GM18873 (cell line): ENCODE data around the gene FJX1.

Experiments used
- ATAC-seq: cut with Tn5 transposase; IDR thresholded peaks from one replicate; pipeline ENCODE4 v1.9.1; 2021; ENCODE audit warnings: mild to moderate bottlenecking, moderate library complexity, moderate number of reproducible peaks; ENCODE audit not compliant: unreplicated experiment, low FRiP score

FJX1 gene

DNA sequence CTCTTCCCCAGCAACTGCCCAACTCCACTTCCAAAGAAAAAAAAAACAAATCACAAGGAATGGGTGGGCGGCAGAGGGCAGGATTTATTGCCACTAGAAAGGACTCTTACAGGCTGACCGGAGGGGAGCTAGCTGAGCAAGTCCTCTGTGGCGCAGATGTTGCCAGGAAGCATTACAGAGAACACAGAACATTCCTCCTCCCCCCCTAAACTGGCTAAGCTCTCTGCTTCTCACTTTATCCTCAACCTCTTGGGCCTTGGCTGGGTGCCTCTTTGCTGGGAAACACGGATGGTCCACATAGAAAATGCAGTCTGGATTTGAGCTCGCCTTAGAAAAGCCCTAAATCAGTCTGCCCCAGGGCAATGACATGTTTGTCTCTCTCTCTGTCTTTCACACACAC is 12.6 kb upstream of the FJX1 start:
- no peak for ATAC-seq

DNA sequence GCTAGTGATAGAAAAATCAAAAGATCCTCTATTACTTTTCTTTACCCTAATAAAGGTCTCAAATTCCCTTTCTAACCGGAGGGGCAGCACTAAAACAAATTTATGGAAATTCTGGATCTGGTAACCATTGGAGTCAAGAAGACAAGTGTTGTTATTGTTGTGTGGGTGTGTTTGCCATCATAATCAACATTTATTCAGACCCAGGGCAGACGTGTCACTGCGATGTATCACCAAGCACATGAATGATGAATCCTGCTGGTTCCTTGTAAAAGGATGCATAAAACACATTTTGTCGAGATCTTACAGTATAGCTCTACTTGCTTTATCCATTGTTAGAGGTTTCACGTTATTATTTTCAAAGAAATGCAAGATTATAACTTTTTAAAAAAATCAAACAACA is 12.1 kb upstream of the FJX1 start:
- ATAC-seq = no peak

DNA sequence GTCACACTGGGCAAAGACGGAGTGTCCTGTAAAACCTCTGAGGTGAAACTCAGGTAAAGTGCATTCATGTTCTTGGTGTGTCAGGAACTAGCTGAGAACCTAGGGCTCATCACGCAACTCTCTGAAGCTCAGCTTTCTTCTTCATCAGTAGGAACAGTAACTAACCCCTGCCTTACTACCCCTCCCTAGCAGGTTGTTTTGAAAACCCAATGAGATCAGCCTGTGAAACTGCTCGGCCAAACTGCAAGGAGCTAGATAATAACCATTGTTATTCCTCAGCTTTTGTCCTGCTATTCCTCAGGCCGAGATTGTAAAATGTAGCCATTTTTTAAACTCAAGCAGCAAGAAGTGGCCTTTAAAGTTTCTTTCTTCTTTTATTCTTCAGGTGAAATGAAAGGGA is 9.8 kb upstream of the FJX1 start:
- ATAC-seq = no peak

DNA sequence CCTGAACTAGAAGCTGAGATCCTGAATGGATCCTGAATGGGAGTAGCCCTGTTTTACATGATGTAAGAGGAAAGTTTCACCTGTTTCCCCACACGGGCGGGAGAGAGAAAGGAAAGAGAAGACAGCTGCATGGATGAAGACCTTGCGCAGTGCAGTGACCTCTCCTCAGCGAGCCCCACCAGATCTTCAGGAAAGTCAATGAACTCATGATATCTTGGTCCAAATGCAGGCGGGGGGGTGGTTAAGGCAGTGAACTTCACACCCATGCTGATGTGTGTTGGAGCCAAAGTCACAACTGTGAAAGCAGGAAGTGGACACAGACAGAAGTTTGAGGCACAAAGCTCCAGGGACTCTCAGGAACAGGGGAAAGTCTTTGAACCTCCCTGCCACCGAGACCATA is 8.6 kb upstream of the FJX1 start:
- ATAC-seq = no peak

DNA sequence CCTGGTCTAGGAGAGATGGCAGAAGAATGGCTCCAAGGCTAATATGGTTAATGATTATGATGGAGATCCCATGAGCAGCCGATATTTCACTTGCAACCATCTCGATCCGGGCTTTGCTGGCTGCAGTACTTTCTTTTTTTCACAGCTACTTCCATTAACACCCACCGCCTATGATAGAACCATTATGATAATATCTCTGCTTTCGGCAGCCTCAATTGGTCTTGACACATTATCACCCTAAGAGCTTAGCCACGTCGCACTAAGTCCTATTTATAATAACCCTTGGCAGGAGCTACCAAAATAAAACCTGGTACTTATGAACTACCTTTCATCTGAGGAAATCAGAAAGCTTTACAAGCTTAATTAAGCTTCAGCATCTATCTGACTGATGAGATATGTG is 7.6 kb upstream of the FJX1 start:
- no peak for ATAC-seq

DNA sequence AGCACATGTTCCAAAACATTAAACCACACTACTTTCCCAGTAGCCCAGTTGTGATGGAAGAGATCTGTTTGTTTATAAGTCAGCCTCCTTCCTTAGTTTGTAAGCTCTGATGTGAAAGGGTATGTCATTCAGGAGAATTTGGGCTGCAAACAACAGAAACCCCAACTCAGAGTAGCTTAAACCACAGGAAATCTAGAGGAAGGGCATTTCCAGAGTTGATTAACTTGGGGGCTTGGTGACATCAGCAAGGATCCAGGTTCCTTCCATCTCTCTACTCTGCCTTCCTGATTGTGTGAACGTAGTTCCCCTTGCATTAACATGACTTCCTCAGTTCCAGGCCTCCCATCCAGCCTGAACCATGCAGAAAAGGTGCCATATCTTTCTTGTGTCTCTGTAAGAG is 6.5 kb upstream of the FJX1 start:
- no peak for ATAC-seq

DNA sequence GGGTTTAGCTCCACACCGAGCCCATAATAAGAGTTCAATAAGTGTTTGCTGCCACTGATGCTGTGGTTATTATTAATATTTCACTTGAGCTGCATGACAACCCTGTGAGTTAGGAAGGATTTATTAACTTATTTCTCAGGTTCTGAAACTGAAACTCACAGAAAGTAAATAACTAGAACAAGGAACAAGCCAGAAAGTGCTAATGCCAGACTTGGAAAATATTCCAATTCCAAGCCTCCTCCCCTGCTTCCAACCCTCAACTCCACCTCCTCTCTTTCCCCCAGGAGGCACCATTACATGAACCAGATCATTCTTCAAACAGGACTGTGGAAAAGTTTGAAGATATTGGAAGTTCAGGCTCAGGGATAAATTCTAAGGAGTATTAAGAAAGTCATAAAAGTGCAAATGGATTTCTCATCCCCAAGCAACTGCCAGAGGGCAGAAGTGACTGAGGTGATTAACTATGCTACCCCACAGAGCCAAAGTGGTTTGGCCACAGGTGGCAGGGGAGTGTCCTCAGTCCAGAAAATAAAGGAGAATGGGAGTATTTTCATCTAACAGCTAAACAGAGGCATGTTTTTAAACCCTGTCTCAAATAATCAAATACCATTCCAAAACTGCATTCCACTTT is 3.2 kb upstream of the FJX1 start:
- ATAC-seq = no peak

DNA sequence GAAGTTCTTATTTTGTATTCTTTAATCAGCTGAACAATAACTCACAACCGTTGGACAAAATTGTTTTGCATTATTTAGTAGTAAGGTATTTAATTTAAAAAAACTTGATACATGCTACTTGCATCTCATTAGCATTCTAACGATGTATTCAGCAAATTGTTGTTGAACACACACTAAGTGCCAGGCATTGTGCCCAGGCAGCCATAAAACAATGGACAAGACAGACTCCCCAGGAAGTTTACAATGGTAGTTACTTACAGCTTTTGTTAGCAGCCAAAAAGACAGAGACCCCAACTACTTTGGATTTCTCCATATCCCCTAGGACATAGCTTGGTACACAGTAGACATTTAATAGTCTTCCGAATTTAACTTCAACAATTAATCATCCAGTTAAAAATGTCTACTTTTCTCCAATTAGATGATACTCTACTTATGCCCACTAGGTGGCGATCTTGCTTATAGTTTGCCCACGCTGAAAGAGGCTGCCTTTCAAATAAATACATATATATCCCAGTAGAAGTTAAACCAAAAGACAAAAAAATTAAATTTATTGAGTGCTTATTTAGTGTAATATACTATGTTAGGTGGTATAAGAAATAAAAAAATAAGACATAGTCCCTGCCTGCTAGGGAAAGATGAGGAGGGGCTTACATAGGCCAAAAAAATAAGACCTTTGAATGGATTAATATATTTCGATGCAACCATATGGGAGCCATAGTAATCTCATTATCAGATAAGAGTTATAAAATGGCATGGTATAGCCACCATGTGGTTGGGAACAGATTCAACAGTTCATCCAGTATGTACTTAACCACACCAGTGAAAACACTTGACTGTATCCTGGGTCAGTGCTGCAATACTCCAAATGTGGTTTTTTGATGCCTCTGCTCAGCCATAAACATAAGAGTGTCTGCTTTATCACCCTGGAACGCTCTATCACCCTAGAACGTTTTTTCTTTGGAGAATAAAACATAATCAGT is 2.0 kb upstream of the FJX1 start:
- no peak for ATAC-seq

DNA sequence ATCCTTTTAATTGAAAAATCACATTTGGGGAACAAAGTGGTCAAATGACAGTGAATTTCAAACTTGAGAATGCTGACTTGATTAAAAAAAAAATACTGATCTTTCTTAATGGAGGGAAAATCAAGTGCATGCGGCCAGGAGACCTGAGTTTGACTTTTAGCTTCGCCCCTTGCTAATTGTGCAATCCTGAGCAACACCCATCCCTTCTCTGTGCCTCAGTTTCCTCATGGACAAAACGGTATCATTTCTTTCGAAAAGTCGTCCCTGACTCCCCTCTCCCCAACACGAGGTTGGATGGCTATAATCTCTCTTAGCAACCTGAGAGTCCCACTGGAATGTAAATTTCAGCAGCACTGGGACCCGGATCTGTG is 959 bp upstream of the FJX1 start:
- no peak for ATAC-seq

DNA sequence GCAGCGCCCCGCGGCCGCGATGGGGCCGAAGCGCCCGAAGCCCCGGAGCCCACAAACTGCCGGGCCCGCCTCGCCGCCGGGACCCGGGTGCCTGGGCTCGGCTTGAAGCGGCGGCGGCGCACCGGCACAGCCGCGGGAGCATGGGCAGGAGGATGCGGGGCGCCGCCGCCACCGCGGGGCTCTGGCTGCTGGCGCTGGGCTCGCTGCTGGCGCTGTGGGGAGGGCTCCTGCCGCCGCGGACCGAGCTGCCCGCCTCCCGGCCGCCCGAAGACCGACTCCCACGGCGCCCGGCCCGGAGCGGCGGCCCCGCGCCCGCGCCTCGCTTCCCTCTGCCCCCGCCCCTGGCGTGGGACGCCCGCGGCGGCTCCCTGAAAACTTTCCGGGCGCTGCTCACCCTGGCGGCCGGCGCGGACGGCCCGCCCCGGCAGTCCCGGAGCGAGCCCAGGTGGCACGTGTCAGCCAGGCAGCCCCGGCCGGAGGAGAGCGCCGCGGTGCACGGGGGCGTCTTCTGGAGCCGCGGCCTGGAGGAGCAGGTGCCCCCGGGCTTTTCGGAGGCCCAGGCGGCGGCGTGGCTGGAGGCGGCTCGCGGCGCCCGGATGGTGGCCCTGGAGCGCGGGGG is 346 bp downstream of the FJX1 start:
- ATAC-seq = no peak

DNA sequence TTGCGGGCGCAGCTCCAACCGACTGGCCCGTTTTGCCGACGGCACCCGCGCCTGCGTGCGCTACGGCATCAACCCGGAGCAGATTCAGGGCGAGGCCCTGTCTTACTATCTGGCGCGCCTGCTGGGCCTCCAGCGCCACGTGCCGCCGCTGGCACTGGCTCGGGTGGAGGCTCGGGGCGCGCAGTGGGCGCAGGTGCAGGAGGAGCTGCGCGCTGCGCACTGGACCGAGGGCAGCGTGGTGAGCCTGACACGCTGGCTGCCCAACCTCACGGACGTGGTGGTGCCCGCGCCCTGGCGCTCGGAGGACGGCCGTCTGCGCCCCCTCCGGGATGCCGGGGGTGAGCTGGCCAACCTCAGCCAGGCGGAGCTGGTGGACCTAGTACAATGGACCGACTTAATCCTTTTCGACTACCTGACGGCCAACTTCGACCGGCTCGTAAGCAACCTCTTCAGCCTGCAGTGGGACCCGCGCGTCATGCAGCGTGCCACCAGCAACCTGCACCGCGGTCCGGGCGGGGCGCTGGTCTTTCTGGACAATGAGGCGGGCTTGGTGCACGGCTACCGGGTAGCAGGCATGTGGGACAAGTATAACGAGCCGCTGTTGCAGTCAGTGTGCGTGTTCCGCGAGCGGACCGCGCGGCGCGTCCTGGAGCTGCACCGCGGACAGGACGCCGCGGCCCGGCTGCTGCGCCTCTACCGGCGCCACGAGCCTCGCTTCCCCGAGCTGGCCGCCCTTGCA is 1.0 kb downstream of the FJX1 start:
- ATAC-seq = no peak

DNA sequence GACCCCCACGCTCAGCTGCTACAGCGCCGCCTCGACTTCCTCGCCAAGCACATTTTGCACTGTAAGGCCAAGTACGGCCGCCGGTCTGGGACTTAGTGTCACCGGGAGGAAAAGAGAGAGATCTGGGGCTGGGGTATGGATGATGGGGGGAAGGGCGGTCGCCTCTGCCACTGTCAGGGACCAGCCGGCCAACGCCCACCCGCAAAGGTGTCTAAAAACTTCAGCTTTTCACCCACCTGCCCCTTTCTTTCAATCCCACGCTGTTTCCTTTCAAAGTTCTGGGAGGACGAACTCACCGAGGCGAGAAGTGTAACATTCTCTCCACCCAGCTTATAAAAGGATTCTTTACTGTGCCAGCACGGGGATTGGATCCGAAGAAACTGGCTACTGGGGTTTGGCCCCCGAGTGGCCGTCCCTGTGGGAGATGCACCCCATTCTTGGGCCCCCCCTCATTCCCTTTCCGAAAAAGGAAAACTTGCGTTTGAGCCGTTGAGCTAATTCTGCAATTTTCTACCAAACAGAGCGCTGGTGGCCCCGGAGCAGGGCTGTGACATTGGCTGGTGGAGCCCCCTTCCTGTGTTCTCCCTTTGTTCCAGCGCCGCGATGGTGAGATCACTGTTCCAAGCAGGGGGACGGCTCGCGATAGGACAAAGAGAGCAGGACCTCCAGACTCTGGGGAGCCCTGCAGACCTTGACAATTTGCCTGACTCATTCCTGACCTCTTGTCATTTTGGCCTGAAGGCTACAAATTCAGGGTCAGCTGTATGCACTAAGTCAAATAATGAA is 1.8 kb downstream of the FJX1 start:
- ATAC-seq = no peak

DNA sequence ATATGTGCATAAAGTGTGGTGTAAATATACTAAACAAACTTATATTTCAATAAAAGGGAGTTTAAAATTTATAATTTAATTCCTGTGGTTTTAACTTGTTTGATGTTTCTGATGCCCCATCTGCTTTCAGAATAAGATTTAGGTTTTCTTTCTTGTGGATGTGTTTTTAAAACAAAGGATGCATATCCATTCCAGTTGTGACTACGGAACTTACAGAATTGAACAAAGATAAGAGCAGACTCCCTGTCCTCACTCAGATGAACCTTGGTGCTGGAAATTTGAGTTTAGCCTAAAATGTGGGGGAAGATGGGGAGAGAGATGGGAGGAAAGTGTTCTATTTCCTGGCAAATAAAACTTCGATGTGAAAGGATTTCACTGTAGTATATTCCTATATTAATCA is 2.5 kb downstream of the FJX1 start:
- no peak for ATAC-seq

DNA sequence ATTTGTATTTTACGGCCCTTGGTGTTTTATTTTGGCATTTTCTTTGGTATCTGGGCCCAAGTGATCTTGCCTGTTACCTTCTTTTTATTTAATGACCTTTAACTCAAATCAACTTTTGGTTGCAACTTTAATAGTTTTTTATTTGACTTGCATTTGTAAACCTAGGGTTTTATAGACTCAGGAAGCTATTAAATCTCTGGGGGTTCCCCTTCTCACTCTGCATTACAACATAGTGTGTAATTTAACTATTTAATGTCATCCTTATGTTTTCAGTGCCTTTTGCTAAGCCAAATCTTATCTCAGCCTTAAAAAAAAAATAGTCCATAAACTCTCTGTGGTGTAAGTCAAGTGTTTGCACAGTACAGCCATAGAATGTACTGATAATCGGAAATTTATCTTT is 3.4 kb downstream of the FJX1 start:
- ATAC-seq = no peak

DNA sequence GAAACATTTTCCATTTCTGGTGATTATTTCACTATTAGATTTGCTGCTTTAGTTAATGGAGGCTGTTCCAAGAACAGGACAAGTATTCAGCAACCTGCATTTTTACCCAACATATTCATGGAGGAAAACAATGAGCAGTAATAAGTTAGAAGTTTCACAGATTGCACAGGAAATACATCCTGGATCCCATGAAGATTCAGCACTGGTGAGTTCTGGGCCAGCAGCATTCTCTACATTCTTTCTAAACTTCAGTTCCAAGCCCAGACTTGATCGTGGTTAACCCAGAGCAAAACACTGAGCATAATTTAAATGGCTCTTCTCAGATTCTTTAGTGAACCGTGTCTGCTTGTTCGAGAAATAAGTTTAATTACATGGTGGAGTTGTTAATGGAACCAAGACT is 3.8 kb downstream of the FJX1 start:
- no peak for ATAC-seq

DNA sequence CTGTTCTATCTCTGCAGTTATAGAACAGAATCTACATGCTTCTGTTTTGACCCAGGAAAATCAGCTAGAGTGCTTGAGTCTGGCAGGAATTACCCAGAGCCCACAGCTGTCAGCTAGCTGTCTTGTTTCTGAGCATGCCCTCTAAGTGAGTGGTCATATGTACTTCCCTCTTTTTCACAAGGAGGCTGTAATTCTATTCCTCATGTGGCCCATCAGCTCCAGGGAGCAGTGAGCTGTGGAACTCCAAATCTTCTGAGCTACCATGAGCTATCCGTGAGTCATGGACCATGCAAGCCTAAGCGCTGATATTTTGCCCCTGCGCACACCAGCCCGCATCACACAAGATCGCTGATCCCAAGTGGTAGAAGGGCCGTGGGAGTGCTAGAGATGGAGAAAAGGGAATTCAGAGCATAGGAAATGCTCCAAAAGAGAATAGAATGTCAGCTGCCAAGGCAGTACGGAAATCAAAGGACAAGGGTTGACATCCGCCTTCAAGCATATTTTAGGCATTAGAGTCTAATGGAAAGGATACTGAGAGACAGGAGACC is 5.4 kb downstream of the FJX1 start:
- ATAC-seq = no peak

DNA sequence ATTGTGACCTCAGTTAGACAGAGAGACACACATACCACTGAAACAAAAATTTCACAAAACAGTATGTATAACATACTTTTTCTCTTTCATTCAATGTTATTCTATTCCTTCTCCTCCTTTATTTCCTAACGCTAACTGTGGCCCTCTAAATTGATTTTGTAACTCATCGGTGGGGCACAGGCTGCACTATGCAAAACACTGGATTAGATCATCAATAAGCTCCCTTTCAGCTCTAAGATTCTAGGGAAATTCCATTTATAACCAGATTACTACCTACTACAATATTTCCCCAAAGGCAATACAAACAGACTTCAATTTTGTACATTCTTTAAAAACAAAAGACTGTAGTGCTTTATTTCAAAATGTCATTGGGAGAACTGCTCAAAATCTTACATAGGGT is 6.1 kb downstream of the FJX1 start:
- no peak for ATAC-seq

DNA sequence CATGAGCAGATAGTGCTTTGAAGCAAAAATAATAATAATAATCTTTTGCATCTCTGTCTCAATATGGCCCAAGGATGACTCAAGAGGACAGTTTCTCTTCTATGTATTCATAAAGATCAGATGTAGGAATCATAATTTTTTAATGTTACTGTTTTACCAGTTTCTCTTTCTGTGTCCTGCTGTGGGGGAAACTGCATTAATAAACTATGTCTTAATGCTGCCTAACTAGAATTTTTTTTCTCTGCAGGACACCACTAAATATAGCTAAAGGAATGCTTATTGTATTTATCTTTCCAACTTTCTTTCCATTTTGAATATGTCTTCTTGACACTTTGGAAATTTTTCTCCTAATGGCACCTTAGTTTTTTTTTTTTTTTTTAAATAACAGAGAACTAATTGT is 6.5 kb downstream of the FJX1 start:
- ATAC-seq = no peak

DNA sequence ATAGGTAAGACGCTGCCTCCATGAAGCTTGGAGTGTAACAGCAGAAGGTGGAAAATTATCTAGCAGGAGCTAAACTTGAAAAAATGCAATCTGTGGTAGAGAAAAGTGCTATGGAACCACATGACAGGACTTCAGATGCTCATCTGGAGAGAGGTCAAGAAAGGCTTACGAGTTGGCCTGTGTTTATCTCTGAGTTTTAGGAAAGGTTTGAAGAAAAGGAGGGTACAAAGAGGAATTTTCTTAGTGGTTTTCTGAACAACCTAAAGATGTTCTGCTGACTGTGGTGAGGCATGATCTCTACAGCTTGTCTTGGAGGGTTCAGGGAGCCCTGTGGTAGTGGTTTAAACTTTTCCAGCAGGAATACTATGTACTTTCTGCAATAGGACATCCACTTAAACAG is 8.2 kb downstream of the FJX1 start:
- no peak for ATAC-seq

DNA sequence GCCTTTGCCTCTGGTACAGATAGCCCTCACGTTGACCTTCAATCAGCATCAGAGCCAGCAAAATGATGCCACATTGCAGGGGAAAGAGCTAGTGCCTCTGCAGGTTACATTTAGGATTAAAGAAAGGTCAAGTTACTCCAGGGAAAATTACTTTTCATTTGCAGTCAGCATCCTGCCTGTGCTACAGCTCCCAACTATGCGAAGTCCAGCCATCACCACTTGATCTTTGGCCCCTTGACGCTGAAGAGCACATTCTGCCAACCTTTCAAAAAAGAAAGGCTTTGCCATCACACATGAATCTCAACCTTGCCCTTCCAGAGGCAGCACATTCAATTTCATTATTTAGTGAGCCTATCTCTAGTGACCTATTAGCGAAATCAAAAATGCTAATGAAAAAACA is 11.3 kb downstream of the FJX1 start:
- ATAC-seq = no peak
